NOMO-1 (cell line): ENCODE results near the gene SLC10A3.

Experiments used
- DNase-seq, 2 experiments: peaks; one replicate each; lab custom pipeline; 2025; ENCODE audit not compliant: unreplicated experiment in 2 of 2; lab: John Stamatoyannopoulos, UW

SLC10A3 gene

GRCh38 chrX:154443479-154443910, 46.9 kb downstream of the SLC10A3 start:
- no peak for DNase-seq

- DNase-seq: no peak
Observed at GRCh38 chrX:154441984-154442707, 48.3 kb downstream of the SLC10A3 start.

GRCh38 chrX:154441564-154441963, 48.9 kb downstream of the SLC10A3 start:
- DNase-seq: no peak

- no peak for DNase-seq
Observed at GRCh38 chrX:154440623-154441357, 49.6 kb downstream of the SLC10A3 start.

GRCh38 chrX:154439841-154440240, 50.6 kb downstream of the SLC10A3 start:
- no peak for DNase-seq

GRCh38 chrX:154437971-154438893, 52.2 kb downstream of the SLC10A3 start:
- DNase-seq: no peak
